Prostate gland (tissue), 2 donors: Measurements from ENCODE around the gene SUGCT.

ENCODE experiments used
- POLR2A ChIP-seq: fragments of 450-650 bp; IDR thresholded peaks from one replicate; pipeline ENCODE4 v1.6.1; 2016; ENCODE audit warnings: antibody characterized with exemption, mild to moderate bottlenecking
- TF ChIP-seq, protein P1 (sequence below), 4 experiments: fragments of 200-600 bp in 2 of 4; fragments of 450-650 bp in 2 of 4; sonication (generic) in 2 of 4; IDR thresholded peaks; 1 replicate in 3 of 4; 2 replicates in 1 of 4; pipeline ENCODE4 v1.5.1; 2016 to 2019; ENCODE audit warnings: antibody characterized with exemption in 4 of 4, mild to moderate bottlenecking in 2 of 4, moderate library complexity in 2 of 4

DNA sequence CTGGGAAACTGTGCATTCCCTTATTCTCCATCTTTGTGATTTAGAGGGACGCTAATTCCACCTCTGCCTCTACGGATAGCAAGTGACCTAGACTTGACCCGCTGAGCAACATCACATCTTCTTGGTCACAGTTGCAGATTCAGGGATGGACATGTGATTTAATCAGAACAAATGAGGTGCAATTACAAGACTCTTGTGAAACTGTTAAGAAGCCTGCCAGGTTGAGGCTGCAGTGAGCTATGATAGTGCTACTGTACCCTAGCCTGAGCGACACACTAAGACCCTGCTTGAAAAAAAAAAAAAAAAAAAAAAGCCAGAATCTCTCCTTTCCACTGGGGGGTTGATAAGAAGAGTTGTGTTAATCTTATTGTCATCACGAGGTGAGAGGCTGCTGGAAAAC, 14.8 kb upstream of the SUGCT start:
- TF ChIP-seq, protein P1, sequence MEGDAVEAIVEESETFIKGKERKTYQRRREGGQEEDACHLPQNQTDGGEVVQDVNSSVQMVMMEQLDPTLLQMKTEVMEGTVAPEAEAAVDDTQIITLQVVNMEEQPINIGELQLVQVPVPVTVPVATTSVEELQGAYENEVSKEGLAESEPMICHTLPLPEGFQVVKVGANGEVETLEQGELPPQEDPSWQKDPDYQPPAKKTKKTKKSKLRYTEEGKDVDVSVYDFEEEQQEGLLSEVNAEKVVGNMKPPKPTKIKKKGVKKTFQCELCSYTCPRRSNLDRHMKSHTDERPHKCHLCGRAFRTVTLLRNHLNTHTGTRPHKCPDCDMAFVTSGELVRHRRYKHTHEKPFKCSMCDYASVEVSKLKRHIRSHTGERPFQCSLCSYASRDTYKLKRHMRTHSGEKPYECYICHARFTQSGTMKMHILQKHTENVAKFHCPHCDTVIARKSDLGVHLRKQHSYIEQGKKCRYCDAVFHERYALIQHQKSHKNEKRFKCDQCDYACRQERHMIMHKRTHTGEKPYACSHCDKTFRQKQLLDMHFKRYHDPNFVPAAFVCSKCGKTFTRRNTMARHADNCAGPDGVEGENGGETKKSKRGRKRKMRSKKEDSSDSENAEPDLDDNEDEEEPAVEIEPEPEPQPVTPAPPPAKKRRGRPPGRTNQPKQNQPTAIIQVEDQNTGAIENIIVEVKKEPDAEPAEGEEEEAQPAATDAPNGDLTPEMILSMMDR (IDR thresholded peaks at IDR 0.05), result no peak
- no peak for TF ChIP-seq POLR2A
